GM12878 (cell line): ENCODE measurements around the gene PIK3R5. TPM values are rescaled to one million over a fixed set of nuclear protein-coding genes. Genes with fewer than 3 reads are reported as not detected.

Source experiments
- ATAC-seq: fragments of 200-7000 bp; cut with Tn5 transposase; 3 replicates; pipeline ENCODE4 v1.9.1; 2020; ENCODE audit warnings: mild to moderate bottlenecking, moderate library complexity
- BruUV-seq: library from RNA; stranded (reverse); fragments of 400-500 nt; replicated peaks from 2 replicates; lab custom pipeline; 2021; lab: Mats Ljungman, UMichigan
- CTCF ChIA-PET: fragments of 300-600 bp; sonication (Branson Sonifier 250); formaldehyde crosslinking; extraction: SDS; loops from one replicate; lab custom pipeline; 2021; ENCODE audit warnings: inconsistent platforms; lab: Yijun Ruan, JAX
- POLR2A ChIA-PET: fragments of 350-600 bp; formaldehyde crosslinking; extraction: SDS; loops from one replicate; lab custom pipeline; 2021; ENCODE audit warnings: inconsistent platforms; lab: Charles Lee
- RAD21 ChIA-PET: fragments of 300-600 bp; sonication (Branson Sonifier 250); formaldehyde crosslinking; loops from one replicate; lab custom pipeline; 2023; ENCODE audit warnings: antibody characterized with exemption; ENCODE audit not compliant: unreplicated experiment; lab: Charles Lee
- SMC1A ChIA-PET: fragments of 300-600 bp; sonication (Branson Sonifier 250); formaldehyde crosslinking; loops from one replicate; lab custom pipeline; 2023; ENCODE audit not compliant: unreplicated experiment, uncharacterized antibody; lab: Charles Lee
- DNase-seq: peaks from one replicate; pipeline ENCODE4 v3.0.0-alpha.2; 2011; ENCODE audit warnings: low read depth, low spot score
- FAIRE-seq: peaks from 3 replicates; lab custom pipeline; 2011; peaks lifted over from hg19 to GRCh38; lab: Jason Lieb, UNC
- H2AFZ ChIP-seq: 2 replicates; pipeline ENCODE4 v1.6.0; 2011; ENCODE audit warnings: low read depth, low read length, control low read depth; ENCODE audit not compliant: control insufficient read depth
- H3K27ac ChIP-seq: 2 replicates; pipeline ENCODE4 v1.5.1; 2011; ENCODE audit warnings: control low read depth; ENCODE audit not compliant: control insufficient read depth, insufficient read depth
- H3K27me3 ChIP-seq, 2 experiments: replicated peaks in 1 of 2; 2 replicates each; pipeline versions ENCODE4 v1.6.0 to v1.6.1; 2011; ENCODE audit warnings: low read length in 1 of 2; ENCODE audit not compliant: control insufficient read depth in 2 of 2, insufficient read depth in 2 of 2
- H3K36me3 ChIP-seq, 2 experiments: 2 replicates each; pipeline ENCODE4 v1.5.1; 2011; ENCODE audit warnings: low read length in 1 of 2; ENCODE audit not compliant: control insufficient read depth in 2 of 2, insufficient read depth in 2 of 2
- H3K4me1 ChIP-seq: 2 replicates; pipeline ENCODE4 v1.6.1; 2011; ENCODE audit warnings: mild to moderate bottlenecking, low read length, moderate library complexity, mixed read lengths; ENCODE audit not compliant: control insufficient read depth, insufficient read depth
- H3K4me2 ChIP-seq: 2 replicates; pipeline ENCODE4 v1.6.0; 2011; ENCODE audit warnings: control low read depth; ENCODE audit not compliant: control insufficient read depth, insufficient read depth
- H3K4me3 ChIP-seq: fragments of 200-600 bp; sonication (generic); 2 replicates; pipeline ENCODE4 v1.5.1; 2016
- H3K79me2 ChIP-seq: 2 replicates; pipeline ENCODE4 v1.6.0; 2011; ENCODE audit warnings: low read length; ENCODE audit not compliant: control insufficient read depth, insufficient read depth
- H3K9ac ChIP-seq: 2 replicates; pipeline ENCODE4 v1.8.0; 2011; ENCODE audit warnings: low read length, control low read depth, mixed read lengths; ENCODE audit not compliant: control insufficient read depth, insufficient read depth
- H3K9me3 ChIP-seq: replicated peaks from 3 replicates; pipeline ENCODE4 v1.5.1; 2011; ENCODE audit warnings: mild to moderate bottlenecking, low read length; ENCODE audit not compliant: control insufficient read depth, insufficient read depth
- H4K20me1 ChIP-seq: 2 replicates; pipeline ENCODE4 v1.6.0; 2011; ENCODE audit not compliant: control insufficient read depth, insufficient read depth
- ASH2L ChIP-seq: fragments of 300-600, 200-600 bp; sonication (generic); IDR thresholded peaks from 2 replicates; pipeline ENCODE4 v1.6.1; 2017; ENCODE audit warnings: low read depth, mild to moderate bottlenecking, borderline replicate concordance
- ATF7 ChIP-seq: fragments of 450-650 bp; IDR thresholded peaks from 2 replicates; pipeline ENCODE4 v1.6.1; 2016; ENCODE audit warnings: low read depth, mild to moderate bottlenecking
- BCL11A ChIP-seq: IDR thresholded peaks from 2 replicates; pipeline ENCODE4 v1.6.1; 2011; ENCODE audit warnings: low read depth, low read length
- BRCA1 ChIP-seq: IDR thresholded peaks from 2 replicates; pipeline ENCODE4 v1.6.1; 2011; ENCODE audit warnings: low read depth, low read length, improper control_type of control experiment
- CREB1 ChIP-seq: IDR thresholded peaks from 2 replicates; pipeline ENCODE4 v1.6.1; 2012; ENCODE audit warnings: low read depth, mild to moderate bottlenecking, inconsistent platforms
- E2F8 ChIP-seq: fragments of 450-650 bp; IDR thresholded peaks from 2 replicates; pipeline ENCODE4 v1.6.1; 2018; ENCODE audit warnings: mild to moderate bottlenecking, low read depth, moderate library complexity; ENCODE audit not compliant: partially characterized antibody
- GATAD2B ChIP-seq: fragments of 450-650 bp; conservative IDR thresholded peaks from 2 replicates; pipeline ENCODE4 v1.6.1; 2017; ENCODE audit warnings: low read depth, mild to moderate bottlenecking, moderate library complexity
- HDAC2 ChIP-seq: fragments of 200-600 bp; sonication (generic); IDR thresholded peaks from 2 replicates; pipeline ENCODE4 v1.6.1; 2017
- PAX8 ChIP-seq: fragments of 450-650 bp; IDR thresholded peaks from 2 replicates; pipeline ENCODE4 v1.6.1; 2017; ENCODE audit warnings: mild to moderate bottlenecking, moderate library complexity
- PML ChIP-seq: IDR thresholded peaks from 2 replicates; pipeline ENCODE4 v1.6.1; 2012; ENCODE audit warnings: low read length, inconsistent platforms
- POU2F2 ChIP-seq: IDR thresholded peaks from 3 replicates; pipeline ENCODE4 v1.6.1; 2011; ENCODE audit warnings: low read depth, mild to moderate bottlenecking, low read length, borderline replicate concordance
- RAD21 ChIP-seq: IDR thresholded peaks from 2 replicates; pipeline ENCODE4 v1.6.1; 2011; ENCODE audit warnings: mild to moderate bottlenecking, low read depth, low read length, moderate library complexity; ENCODE audit not compliant: insufficient read depth
- SMAD1 ChIP-seq: fragments of 450-650 bp; IDR thresholded peaks from 2 replicates; pipeline ENCODE4 v1.6.1; 2018; ENCODE audit warnings: mild to moderate bottlenecking, low read depth; ENCODE audit not compliant: partially characterized antibody
- USF2 ChIP-seq: IDR thresholded peaks from 2 replicates; pipeline ENCODE4 v1.6.1; 2011; ENCODE audit warnings: low read depth, low read length, improper control_type of control experiment, borderline replicate concordance
- YBX1 ChIP-seq: fragments of 450-650 bp; IDR thresholded peaks from 2 replicates; pipeline ENCODE4 v1.6.1; 2016; ENCODE audit warnings: antibody characterized with exemption
- YY1 ChIP-seq: IDR thresholded peaks from 2 replicates; pipeline ENCODE4 v1.6.1; 2011; ENCODE audit warnings: low read depth, mild to moderate bottlenecking, low read length
- ZNF592 ChIP-seq: fragments of 450-650 bp; IDR thresholded peaks from 2 replicates; pipeline ENCODE4 v1.6.1; 2017; ENCODE audit warnings: mild to moderate bottlenecking, moderate library complexity
- WGBS: methylation state at CpG from one replicate; pipeline ENCODE4 v1.1.6; 2016; ENCODE audit warnings: low lambda C conversion rate; ENCODE audit not compliant: insufficient replicate concordance, insufficient coverage; ENCODE audit errors: missing lambda C conversion rate; 5-methylcytosine and 5-hydroxymethylcytosine counted together
- in situ Hi-C: fragments of 300-500 bp; cut with MboI; formaldehyde crosslinking; loops from 9 replicates; pipeline ENCODE4 v1.14.3; 2018; ENCODE audit warnings: mixed read lengths
- intact Hi-C: fragments of 100-400 bp; cut with micrococcal nuclease; formaldehyde crosslinking; loops from one replicate; pipeline ENCODE4 v1.14.2; 2022; ENCODE audit not compliant: unreplicated experiment
- polyA plus RNA-seq, 11 experiments: library from polyadenylated mRNA; depleted of rRNA in 4 of 11; unstranded in 6 of 11; stranded (reverse) in 5 of 11; fragments of >200 nt; fragmentation: Nextera tagmentation in 4 of 11; fragmentation: Illumina TruSeq in 1 of 11; extraction: Ambion mirVana in 4 of 11; extraction: Trizol in 1 of 11; gene quantifications; 1 replicate in 1 of 11; 2 replicates in 10 of 11; pipeline versions ENCODE4 v1.2.1 to v1.2.3, GENCODE V29; 2011 to 2016; ENCODE audit warnings: inconsistent platforms in 2 of 11, missing spikeins in 2 of 11, low read depth in 1 of 11
- total RNA-seq, 4 experiments: library from RNA; depleted of rRNA in 3 of 4; stranded (reverse); fragments of >200 nt in 3 of 4; fragmentation: Illumina TruSeq in 1 of 4; extraction: Trizol in 1 of 4; gene quantifications; 2 replicates each; pipeline versions ENCODE4 v1.2.1 to v1.2.3, GENCODE V29; 2013 to 2021

Gene PIK3R5
- total and polyA plus RNA-seq, 10 of the 15 experiments (the other 5 are each of a cell fraction or from before 2014, with no cell fraction given), result 9.5 to 50.8 (median 35.5) TPM

- Histone ChIP-seq H3K9me3 (peaks cover 7% of the 10 kb centered on the region; the same call in 2 of the 3 replicates), H3K79me2 (peaks cover 66% of the 10 kb centered on the region), H3K27me3 (no peaks in the 10 kb centered on the region), H3K4me1 (peaks cover 52% of the 10 kb centered on the region), H3K9ac (no peak overlapping the region), H4K20me1 (no peaks in the 10 kb centered on the region), H2AFZ (no peak overlapping the region), H3K36me3 (peaks cover 30 to 68% of the 10 kb centered on the region in 2 experiments), H3K27ac (peak overlapping the region; percentile 24; the same call in 1 of the 2 replicates), H3K4me3 (no peak overlapping the region), H3K4me2 (no peak overlapping the region; the same call in 1 of the 2 replicates)
- ChIA-PET POLR2A (interaction anchor here (0.7 to 3.2 kb wide), 4 partner anchors 10 to 21 kb away, joined by 3 to 21 read pairs (median 8); partner anchors contain the start of gene PIK3R6), CTCF (interaction anchor here (1.0 to 3.7 kb wide), 3 partner anchors 10 to 47 kb away, joined by 4 to 22 read pairs (median 5); no protein-coding TSS in a partner anchor), RAD21 (interaction anchor here (2.2 to 4.3 kb wide), 3 partner anchors 14 to 47 kb away, joined by 7 to 26 read pairs (median 16); no protein-coding TSS in a partner anchor), SMC1A (interaction anchor here (1.2 to 3.1 kb wide), 4 partner anchors 10 to 115 kb away, joined by 3 to 11 read pairs (median 6); no protein-coding TSS in a partner anchor)
- TF ChIP-seq HDAC2 (no peak), POU2F2 (no peak), PAX8 (no peak), E2F8 (no peak), PML (no peak), ASH2L (no peak), SMAD1 (no peak), GATAD2B (no peak), RAD21 (no peak), ZNF592 (no peak), BRCA1 (no peak), CREB1 (no peak), YBX1 (no peak), ATF7 (no peak), USF2 (no peak), BCL11A (no peak), YY1 (no peak)
- FAIRE-seq (no peak), ATAC-seq (no peak), DNase-seq (no peak)
- BruUV-seq, result no TSS peak
- WGBS, result 92% methylated on average over 2 of the region's 2 CpGs
- in situ Hi-C loops, result no loop called here
- intact Hi-C loops, result no loop called here
Observed at GRCh38 chr17:8847891-8848290, 117.6 kb downstream of the PIK3R5 start.
